ENCODE data around the gene TAF1B.

TAF1B gene

GRCh38 chr2:9968553-9969497 lies 125.6 kb downstream of the TAF1B start:
- no peak for DNase-seq

DNA sequence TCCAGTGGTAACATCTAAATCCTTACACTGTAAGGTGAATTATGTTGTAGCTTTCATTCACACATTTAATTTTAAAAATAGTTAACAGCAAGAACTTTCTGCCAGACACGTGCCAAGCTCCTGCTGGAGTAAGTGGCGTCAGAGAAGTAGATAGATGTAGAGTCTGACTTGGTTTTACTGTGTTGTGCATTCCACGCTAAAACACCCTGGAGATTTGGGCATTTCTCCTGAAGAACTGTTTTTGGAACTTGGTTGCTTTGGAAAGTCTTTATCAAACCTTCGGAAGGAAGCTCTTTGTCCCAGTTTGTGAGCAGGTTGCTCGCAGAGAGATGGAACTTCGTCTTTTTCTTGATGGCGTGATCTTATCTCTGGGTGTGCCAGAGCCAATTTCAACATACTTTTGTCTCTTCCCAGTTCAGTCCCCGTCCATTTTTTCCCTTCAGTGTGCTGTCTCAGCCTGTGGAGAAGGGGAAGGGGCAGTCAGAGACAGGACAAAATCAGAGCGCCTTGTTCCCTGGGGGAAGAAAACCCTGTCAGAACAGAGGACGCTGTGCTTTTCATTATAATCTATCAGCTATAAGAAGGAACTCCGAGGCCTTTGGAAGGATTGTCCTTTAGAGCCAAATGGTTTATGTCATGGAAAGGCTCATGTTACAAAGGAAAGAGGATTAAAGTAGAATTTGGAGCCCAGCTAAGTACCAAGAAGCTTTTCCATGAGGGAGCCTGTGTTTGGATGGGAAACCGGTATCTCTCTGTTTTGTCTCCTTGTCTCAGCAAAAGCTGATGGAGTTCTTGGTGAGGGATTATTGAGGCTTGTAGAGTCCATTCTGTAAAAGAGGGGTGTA lies 127.1 kb downstream of the TAF1B start:
- DNase-seq, result no peak

- DNase-seq, result no peak
Observed at GRCh38 chr2:9971105-9971818, 128.0 kb downstream of the TAF1B start.

- DNase-seq, result no peak
Observed at GRCh38 chr2:9971890-9972289, 128.6 kb downstream of the TAF1B start.

- no peak for DNase-seq
Observed at GRCh38 chr2:9972621-9973479, 129.6 kb downstream of the TAF1B start.

GRCh38 chr2:9973690-9974089 lies 130.4 kb downstream of the TAF1B start:
- no peak for DNase-seq

DNA sequence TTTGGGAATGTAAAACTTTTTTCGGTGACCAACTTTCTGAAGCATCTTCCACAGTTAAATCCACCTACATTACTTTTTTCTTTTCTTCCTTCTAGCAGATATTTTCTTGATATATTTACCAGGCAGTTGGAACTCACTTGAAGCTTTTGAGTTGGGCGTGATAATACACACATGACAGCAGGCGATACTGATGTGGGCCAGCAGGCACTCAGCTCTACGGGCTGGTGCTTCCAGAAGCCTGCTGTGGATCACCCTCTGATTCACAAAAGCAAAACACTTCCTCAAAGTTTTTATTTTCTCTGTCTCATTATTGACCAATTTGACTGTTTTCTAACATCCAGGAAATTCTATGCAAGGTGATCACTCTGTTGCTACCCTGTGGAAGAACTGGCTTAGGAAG lies 131.1 kb downstream of the TAF1B start:
- DNase-seq, result no peak

DNA sequence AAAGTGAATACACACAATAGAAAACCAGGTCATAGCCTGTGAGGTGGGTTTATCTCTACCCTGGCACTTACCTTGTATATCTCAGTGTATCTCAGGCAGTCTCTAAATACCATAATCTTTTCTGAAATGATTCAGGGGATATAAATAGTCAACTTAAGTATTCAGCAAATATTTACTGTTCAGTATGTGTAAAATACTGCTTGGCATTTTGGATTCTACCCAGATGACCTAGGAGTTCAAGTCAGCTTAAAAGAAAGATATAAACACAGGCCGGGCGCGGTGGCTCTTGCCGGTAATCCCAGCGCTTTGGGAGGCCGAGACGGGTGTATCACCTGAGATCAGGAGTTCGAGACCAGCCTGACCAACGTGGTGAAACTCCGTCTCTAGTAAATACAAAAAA lies 132.1 kb downstream of the TAF1B start:
- no peak for DNase-seq

DNA sequence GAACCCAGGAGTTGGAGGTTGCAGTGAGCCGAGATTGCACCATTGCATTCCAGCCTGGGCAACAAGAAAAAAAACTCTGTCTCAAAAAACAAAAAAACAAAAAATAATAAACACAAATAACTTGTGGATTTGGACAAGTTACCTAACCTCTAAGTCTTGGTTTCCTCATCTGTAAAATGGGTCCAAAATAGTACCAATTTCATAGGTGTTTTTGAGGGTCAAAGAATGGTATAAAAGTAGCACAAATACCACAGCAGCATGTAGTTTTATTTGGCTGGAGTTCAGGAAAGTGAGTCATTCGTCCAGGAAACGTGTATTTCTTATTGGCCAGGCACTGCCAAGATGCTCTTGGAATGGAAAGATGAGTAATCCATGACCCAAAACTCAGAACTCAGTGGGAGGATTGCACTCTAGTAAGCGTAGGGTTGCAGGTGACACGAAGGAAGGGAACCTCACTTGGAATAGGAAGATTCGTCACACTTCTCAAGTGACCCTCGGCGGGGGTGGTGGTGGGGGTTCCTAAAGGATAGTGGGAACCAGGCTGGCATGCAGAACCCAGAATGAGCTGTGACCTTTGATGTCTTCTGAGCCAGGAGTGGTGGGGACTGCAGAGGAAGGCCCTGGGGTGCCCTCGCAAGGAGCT lies 132.7 kb downstream of the TAF1B start:
- DNase-seq, result no peak

- DNase-seq, result no peak
Observed at GRCh38 chr2:9979977-9980376, 136.7 kb downstream of the TAF1B start.

DNA sequence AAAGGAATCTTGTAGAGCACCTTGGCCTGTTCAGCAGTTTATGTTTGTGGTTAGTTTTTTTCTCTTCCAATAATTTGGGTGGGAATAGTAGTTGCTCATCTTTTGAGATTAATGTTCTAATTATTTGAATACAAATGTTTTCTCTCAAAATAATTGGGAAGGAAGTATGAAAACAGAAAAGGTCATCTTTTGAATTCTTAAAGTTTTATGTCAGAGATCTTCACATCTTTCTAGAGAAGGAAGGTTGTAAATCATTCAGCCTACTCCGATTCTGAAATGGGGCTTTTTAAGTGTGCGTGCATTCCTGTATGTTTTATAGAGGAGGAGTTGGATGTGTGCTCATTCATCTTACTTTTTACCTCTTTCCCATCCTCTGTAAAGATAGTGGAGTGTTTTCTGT lies 137.2 kb downstream of the TAF1B start:
- no peak for DNase-seq

DNA sequence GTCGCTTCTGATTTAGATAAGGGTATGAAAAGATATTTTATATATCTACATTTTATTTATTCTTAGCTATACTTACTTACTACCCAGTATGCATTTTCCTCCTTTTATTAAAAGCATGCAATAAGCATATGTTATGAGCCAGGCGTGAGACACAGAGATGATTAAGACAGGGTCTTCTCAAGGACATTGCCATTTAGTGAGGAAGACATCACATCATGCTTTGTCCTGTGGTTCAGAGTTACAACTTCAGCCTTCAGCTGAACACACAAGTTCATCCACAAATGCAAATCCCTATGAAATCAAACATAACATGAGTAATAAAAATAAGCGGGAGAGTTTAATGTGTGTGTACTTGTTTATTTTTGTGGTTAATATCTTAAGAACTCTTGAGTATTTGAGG lies 138.4 kb downstream of the TAF1B start:
- DNase-seq, result no peak

- no peak for DNase-seq
Observed at GRCh38 chr2:9982248-9982647, 139.0 kb downstream of the TAF1B start.

DNA sequence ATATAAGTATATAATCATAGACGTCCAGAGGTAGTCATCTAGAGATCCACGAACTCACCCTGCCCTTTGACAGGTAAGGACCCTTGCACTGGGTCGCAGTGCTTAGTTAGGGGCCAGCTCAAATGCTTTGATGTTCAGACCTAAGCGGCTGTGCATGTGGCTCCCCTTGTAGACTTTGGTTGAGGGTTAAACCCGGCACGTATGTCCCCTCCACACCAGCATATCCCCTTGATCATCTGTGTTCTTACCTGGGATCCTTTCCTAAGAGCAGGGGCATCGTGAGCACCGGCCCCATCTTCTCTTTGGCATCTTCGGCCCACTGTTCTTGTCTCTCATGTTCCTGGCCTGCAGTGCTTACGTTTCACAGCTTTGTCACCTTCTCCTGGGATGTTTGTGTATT lies 139.6 kb downstream of the TAF1B start:
- DNase-seq, result no peak

DNA sequence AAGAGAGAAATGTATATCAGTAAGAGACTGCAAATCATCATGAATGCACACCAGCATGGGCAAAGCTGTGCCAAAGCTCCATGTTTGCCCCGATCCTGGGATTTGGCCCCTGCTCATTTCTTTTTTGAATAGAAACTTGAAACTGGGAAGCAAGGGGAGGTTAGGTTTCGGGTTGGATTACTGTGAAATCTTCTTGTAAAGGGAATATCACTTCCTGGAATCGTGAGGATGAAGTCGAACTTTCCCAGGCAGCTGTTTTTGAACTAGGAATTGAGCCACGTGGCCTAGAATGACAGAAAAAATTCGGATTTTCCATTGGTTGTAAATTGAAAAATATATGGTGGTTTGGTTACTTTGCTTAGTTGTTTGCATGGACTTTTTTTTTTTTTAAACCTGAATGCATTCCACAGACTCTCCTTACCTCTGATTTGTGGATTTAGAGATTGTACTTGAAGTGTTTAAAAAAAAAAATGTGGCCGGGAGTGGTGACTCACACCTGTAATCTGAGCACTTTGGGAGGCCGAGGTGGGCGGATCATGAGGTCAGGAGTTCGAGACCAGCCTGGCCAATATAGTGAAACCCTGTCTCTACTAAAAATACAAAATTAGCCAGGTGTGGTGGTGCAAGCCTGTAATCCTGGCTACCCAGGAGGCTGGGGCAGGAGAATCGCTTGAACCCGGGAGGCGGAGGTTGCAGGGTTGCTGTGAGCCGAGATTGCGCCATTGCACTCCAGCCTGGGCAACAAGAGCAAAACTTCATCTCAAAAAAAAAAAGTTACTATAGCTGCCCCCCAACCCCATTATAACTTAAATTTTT lies 140.3 kb downstream of the TAF1B start:
- DNase-seq, result no peak
